HCT116 (cell line): ENCODE measurements around the gene C2orf81. TPM values are rescaled to one million over a fixed set of nuclear protein-coding genes. Genes with fewer than 3 reads are reported as not detected.

Experiments used
- ATAC-seq: fragments of 200-7000 bp; cut with Tn5 transposase; 2 replicates; pipeline ENCODE4 v1.9.1; 2020; ENCODE audit warnings: mild to moderate bottlenecking, moderate library complexity
- BruUV-seq: library from RNA; stranded (reverse); fragments of 400-500 nt; replicated peaks from 2 replicates; lab custom pipeline; 2021; lab: Mats Ljungman, UMichigan
- CTCF ChIA-PET: fragments of 300-600 bp; sonication (Branson Sonifier 250); formaldehyde crosslinking; loops from one replicate; lab custom pipeline; 2021; ENCODE audit warnings: antibody characterized with exemption; lab: Charles Lee
- POLR2A ChIA-PET: fragments of 300-600, 350-600 bp; sonication (Branson Sonifier 250); formaldehyde crosslinking; loops from one replicate; lab custom pipeline; 2021; ENCODE audit warnings: antibody characterized with exemption; lab: Charles Lee
- RAD21 ChIA-PET, 2 experiments: fragments of 300-600 bp; sonication (Branson Sonifier 250); formaldehyde crosslinking; loops; one replicate each; lab custom pipeline; 2023; ENCODE audit warnings: low total read pairs in 2 of 2; ENCODE audit not compliant: uncharacterized antibody in 2 of 2, unreplicated experiment in 2 of 2, low non-redundant PET in 1 of 2; lab: Charles Lee
- DNase-seq: peaks from one replicate; pipeline ENCODE4 v3.0.0-alpha.2; 2010; ENCODE audit warnings: low read depth, low spot score
- H2AFZ ChIP-seq: fragments of 200-600 bp; shearing (Covaris generic), sonication (generic); 2 replicates; pipeline ENCODE4 v1.6.1; 2017; ENCODE audit warnings: low read depth, mixed run types, mixed read lengths, antibody characterized with exemption, low read length; ENCODE audit not compliant: poor library complexity, severe bottlenecking
- H3K27ac ChIP-seq: 2 replicates; pipeline ENCODE4 v1.5.1; 2012; ENCODE audit warnings: low read depth, low read length
- H3K27me3 ChIP-seq: fragments of 200-600 bp; sonication (generic); 2 replicates; pipeline ENCODE4 v1.6.1; 2016; ENCODE audit warnings: mixed run types, low read length, mixed read lengths; ENCODE audit not compliant: insufficient read depth
- H3K36me3 ChIP-seq, 2 experiments: fragments of 200-500 bp in 1 of 2; fragments of 200-600 bp in 1 of 2; sonication (Bioruptor generic) in 1 of 2; sonication (generic) in 1 of 2; 2 replicates each; pipeline versions ENCODE4 v1.5.1 to v1.6.1; 2014 to 2016; ENCODE audit warnings: low read length in 2 of 2, inconsistent platforms in 1 of 2, mixed read lengths in 1 of 2, mixed run types in 1 of 2; ENCODE audit not compliant: insufficient read depth in 2 of 2, control insufficient read depth in 1 of 2
- H3K4me1 ChIP-seq, 2 experiments: fragments of 200-600 bp in 1 of 2; sonication (generic) in 1 of 2; 2 replicates each; pipeline versions ENCODE4 v1.5.1 to v1.6.1; 2012 to 2017; ENCODE audit warnings: low read length in 2 of 2, inconsistent platforms in 1 of 2, mild to moderate bottlenecking in 1 of 2, mixed read lengths in 1 of 2, mixed run types in 1 of 2, moderate library complexity in 1 of 2; ENCODE audit not compliant: insufficient read depth in 2 of 2, control insufficient read depth in 1 of 2
- H3K4me2 ChIP-seq: fragments of 200-600 bp; sonication (generic); 2 replicates; pipeline ENCODE4 v1.6.1; 2017; ENCODE audit warnings: mixed run types, low read length, mixed read lengths
- H3K4me3 ChIP-seq, 2 experiments: fragments of 200-600 bp in 1 of 2; sonication (generic) in 1 of 2; replicated peaks in 1 of 2; 2 replicates each; pipeline ENCODE4 v1.5.1; 2011 to 2016; ENCODE audit warnings: low read length in 2 of 2, control low read depth in 1 of 2, low read depth in 1 of 2, mild to moderate bottlenecking in 1 of 2, mixed read lengths in 1 of 2, mixed run types in 1 of 2
- H3K79me2 ChIP-seq: fragments of 200-600 bp; sonication (generic); 2 replicates; pipeline ENCODE4 v1.6.1; 2017; ENCODE audit warnings: mild to moderate bottlenecking, mixed run types, low read length, moderate library complexity, mixed read lengths; ENCODE audit not compliant: insufficient read depth
- H3K9ac ChIP-seq: fragments of 200-600 bp; sonication (generic); 2 replicates; pipeline ENCODE4 v1.6.1; 2016; ENCODE audit warnings: low read length, mixed read lengths
- H3K9me2 ChIP-seq: fragments of 200-600 bp; sonication (generic), shearing (Covaris generic); 2 replicates; pipeline ENCODE4 v1.6.1; 2017; ENCODE audit warnings: mixed run types, mild to moderate bottlenecking, moderate library complexity; ENCODE audit not compliant: insufficient read depth
- H3K9me3 ChIP-seq, 2 experiments: fragments of 200-500 bp in 1 of 2; fragments of 200-600 bp in 1 of 2; sonication (Bioruptor generic) in 1 of 2; sonication (generic) in 1 of 2; 2 replicates each; pipeline ENCODE4 v1.6.1; 2014 to 2017; ENCODE audit warnings: low read length in 2 of 2, mixed read lengths in 2 of 2, inconsistent platforms in 1 of 2, low read depth in 1 of 2, mild to moderate bottlenecking in 1 of 2, mixed run types in 1 of 2, moderate library complexity in 1 of 2; ENCODE audit not compliant: control insufficient read depth in 1 of 2, insufficient read depth in 1 of 2
- H4K20me1 ChIP-seq: fragments of 200-600 bp; sonication (generic), shearing (Covaris generic); 2 replicates; pipeline ENCODE4 v1.6.1; 2017; ENCODE audit warnings: mixed run types, mild to moderate bottlenecking, moderate library complexity; ENCODE audit not compliant: insufficient read depth
- CBX3 ChIP-seq: IDR thresholded peaks from 2 replicates; pipeline ENCODE4 v1.6.1; 2012; ENCODE audit warnings: low read depth
- CEBPB ChIP-seq: IDR thresholded peaks from 2 replicates; pipeline ENCODE4 v1.6.1; 2012; ENCODE audit warnings: low read depth
- EGR1 ChIP-seq: IDR thresholded peaks from 2 replicates; pipeline ENCODE4 v1.6.1; 2012; ENCODE audit warnings: low read depth
- EZH2 ChIP-seq: fragments of 200-600 bp; sonication (generic); IDR thresholded peaks from 2 replicates; pipeline ENCODE4 v1.6.1; 2017; ENCODE audit warnings: antibody characterized with exemption, mixed run types
- FOSL1 ChIP-seq: IDR thresholded peaks from 2 replicates; pipeline ENCODE4 v1.6.1; 2012; ENCODE audit warnings: low read depth
- JUND ChIP-seq: IDR thresholded peaks from 2 replicates; pipeline ENCODE4 v1.6.1; 2012
- POLR2A ChIP-seq: IDR thresholded peaks from 2 replicates; pipeline ENCODE4 v1.7.0; 2011; ENCODE audit warnings: borderline replicate concordance; ENCODE audit not compliant: insufficient read depth, insufficient read length; ENCODE audit errors: extremely low read depth
- POLR2AphosphoS5 ChIP-seq: IDR thresholded peaks from 2 replicates; pipeline ENCODE4 v1.6.1; 2011; ENCODE audit warnings: mild to moderate bottlenecking, low read depth, low read length, moderate library complexity
- SIN3A ChIP-seq: IDR thresholded peaks from 2 replicates; pipeline ENCODE4 v1.6.1; 2012; ENCODE audit warnings: low read depth
- SP1 ChIP-seq: IDR thresholded peaks from 2 replicates; pipeline ENCODE4 v1.6.1; 2012; ENCODE audit warnings: low read depth
- SRF ChIP-seq: IDR thresholded peaks from 2 replicates; pipeline ENCODE4 v1.6.1; 2012; ENCODE audit warnings: low read depth
- TCF7L2 ChIP-seq: IDR thresholded peaks from 2 replicates; pipeline ENCODE4 v1.7.0; 2011; ENCODE audit warnings: borderline replicate concordance, inconsistent platforms; ENCODE audit not compliant: insufficient read depth, insufficient read length; ENCODE audit errors: extremely low read depth
- YY1 ChIP-seq: IDR thresholded peaks from 2 replicates; pipeline ENCODE4 v1.6.1; 2011; ENCODE audit warnings: low read length, low read depth, moderate library complexity, mild to moderate bottlenecking; ENCODE audit not compliant: insufficient replicate concordance; ENCODE audit errors: extremely low read depth
- ZFX ChIP-seq: fragments of 450-650 bp; IDR thresholded peaks from 2 replicates; pipeline ENCODE4 v1.6.1; 2017
- ZNF274 ChIP-seq: fragments of 200-500 bp; sonication (Bioruptor generic); IDR thresholded peaks from 2 replicates; pipeline ENCODE4 v1.6.1; 2014; ENCODE audit warnings: mild to moderate bottlenecking, low read depth, low read length, inconsistent platforms
- intact Hi-C: fragments of 100-400 bp; cut with micrococcal nuclease; formaldehyde crosslinking; loops from 2 replicates; pipeline ENCODE4 v1.10.0; 2022
- total RNA-seq: library from RNA; stranded (reverse); gene quantifications from one replicate; pipeline ENCODE4 v1.2.1, GENCODE V29; 2021; ENCODE audit not compliant: unreplicated experiment
- TF ChIP-seq, protein P1 (sequence below): IDR thresholded peaks from 2 replicates; pipeline ENCODE4 v1.6.1; 2012
- TF ChIP-seq, protein P2 (sequence below), 3 experiments: fragments of 200-600 bp in 1 of 3; sonication (generic) in 1 of 3; IDR thresholded peaks in 2 of 3; conservative IDR thresholded peaks in 1 of 3; 2 replicates each; pipeline ENCODE4 v1.5.1; 2012 to 2017; ENCODE audit warnings: low read depth in 2 of 3, low read length in 2 of 3, antibody characterized with exemption in 1 of 3, borderline replicate concordance in 1 of 3, control low read depth in 1 of 3, mild to moderate bottlenecking in 1 of 3, mixed read lengths in 1 of 3, mixed run types in 1 of 3, moderate library complexity in 1 of 3; ENCODE audit not compliant: insufficient read depth in 1 of 3
- TF ChIP-seq, protein P3 (sequence below): IDR thresholded peaks from 2 replicates; pipeline ENCODE4 v1.6.1; 2011; ENCODE audit warnings: mild to moderate bottlenecking, low read length, moderate library complexity; ENCODE audit not compliant: insufficient replicate concordance; ENCODE audit errors: extremely low read depth
- TF ChIP-seq, protein P4 (sequence below): IDR thresholded peaks from 2 replicates; pipeline ENCODE4 v1.6.1; 2012

C2orf81 gene
- total RNA-seq, 1 experiment from 2014 or later: 6.5 TPM

DNA sequence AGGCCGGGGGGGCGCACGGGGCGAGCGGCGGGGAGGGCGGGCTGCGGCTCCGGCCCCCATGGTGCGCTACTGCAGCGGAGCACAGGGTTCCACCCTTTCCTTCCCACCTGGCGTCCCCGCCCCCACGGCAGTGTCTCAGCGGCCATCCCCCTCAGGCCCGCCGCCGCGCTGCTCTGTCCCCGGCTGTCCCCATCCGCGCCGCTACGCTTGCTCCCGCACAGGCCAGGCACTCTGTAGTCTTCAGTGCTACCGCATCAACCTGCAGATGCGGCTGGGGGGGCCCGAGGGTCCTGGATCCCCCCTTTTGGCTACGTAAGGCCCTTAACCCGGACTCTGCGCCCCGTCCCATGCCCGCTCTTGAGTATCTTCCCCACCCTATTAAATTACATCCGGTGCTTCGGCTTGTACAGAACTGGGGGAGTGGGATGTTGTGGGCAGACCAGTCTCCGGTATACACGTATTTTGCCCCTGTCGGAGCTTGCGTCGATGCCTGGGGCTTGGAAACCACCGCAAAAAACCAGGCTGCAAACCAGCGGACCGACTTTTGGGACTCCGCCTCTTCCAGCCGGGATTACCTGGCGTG lies 36.2 kb upstream of the C2orf81 start:
- Histone ChIP-seq H3K79me2 (peaks cover 11% of the 10 kb centered on the region; the same call in 1 of the 2 replicates), H3K9ac (peak overlapping the region; percentile 80)
- no peak for TF ChIP-seq FOSL1
- TF ChIP-seq CBX3: no peak
- no peak for TF ChIP-seq EZH2
- TF ChIP-seq JUND: no peak
- TF ChIP-seq ZFX: peak; percentile 27; the same call in 1 of the 2 replicates
- no peak for TF ChIP-seq SIN3A
- TF ChIP-seq, protein P1, sequence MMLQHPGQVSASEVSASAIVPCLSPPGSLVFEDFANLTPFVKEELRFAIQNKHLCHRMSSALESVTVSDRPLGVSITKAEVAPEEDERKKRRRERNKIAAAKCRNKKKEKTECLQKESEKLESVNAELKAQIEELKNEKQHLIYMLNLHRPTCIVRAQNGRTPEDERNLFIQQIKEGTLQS: no peak
- no peak for TF ChIP-seq EGR1
- no peak for TF ChIP-seq CEBPB
- TF ChIP-seq SP1: no peak
- TF ChIP-seq, protein P2, sequence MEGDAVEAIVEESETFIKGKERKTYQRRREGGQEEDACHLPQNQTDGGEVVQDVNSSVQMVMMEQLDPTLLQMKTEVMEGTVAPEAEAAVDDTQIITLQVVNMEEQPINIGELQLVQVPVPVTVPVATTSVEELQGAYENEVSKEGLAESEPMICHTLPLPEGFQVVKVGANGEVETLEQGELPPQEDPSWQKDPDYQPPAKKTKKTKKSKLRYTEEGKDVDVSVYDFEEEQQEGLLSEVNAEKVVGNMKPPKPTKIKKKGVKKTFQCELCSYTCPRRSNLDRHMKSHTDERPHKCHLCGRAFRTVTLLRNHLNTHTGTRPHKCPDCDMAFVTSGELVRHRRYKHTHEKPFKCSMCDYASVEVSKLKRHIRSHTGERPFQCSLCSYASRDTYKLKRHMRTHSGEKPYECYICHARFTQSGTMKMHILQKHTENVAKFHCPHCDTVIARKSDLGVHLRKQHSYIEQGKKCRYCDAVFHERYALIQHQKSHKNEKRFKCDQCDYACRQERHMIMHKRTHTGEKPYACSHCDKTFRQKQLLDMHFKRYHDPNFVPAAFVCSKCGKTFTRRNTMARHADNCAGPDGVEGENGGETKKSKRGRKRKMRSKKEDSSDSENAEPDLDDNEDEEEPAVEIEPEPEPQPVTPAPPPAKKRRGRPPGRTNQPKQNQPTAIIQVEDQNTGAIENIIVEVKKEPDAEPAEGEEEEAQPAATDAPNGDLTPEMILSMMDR (IDR thresholded peaks at IDR 0.05 in 2 of 3, conservative IDR thresholded peaks at IDR 0.05 in 1 of 3; ENCODE audit: borderline replicate concordance in 1 of 3, insufficient read depth in 1 of 3, low read depth in 2 of 3, low read length in 2 of 3): no peak
- no peak for TF ChIP-seq ZNF274
- peak; percentile 38 for TF ChIP-seq POLR2AphosphoS5
- TF ChIP-seq SRF: no peak
- TF ChIP-seq YY1: no peak
- no peak for TF ChIP-seq TCF7L2
- TF ChIP-seq, protein P3, sequence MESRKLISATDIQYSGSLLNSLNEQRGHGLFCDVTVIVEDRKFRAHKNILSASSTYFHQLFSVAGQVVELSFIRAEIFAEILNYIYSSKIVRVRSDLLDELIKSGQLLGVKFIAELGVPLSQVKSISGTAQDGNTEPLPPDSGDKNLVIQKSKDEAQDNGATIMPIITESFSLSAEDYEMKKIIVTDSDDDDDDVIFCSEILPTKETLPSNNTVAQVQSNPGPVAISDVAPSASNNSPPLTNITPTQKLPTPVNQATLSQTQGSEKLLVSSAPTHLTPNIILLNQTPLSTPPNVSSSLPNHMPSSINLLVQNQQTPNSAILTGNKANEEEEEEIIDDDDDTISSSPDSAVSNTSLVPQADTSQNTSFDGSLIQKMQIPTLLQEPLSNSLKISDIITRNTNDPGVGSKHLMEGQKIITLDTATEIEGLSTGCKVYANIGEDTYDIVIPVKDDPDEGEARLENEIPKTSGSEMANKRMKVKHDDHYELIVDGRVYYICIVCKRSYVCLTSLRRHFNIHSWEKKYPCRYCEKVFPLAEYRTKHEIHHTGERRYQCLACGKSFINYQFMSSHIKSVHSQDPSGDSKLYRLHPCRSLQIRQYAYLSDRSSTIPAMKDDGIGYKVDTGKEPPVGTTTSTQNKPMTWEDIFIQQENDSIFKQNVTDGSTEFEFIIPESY: no peak
- TF ChIP-seq, protein P4, sequence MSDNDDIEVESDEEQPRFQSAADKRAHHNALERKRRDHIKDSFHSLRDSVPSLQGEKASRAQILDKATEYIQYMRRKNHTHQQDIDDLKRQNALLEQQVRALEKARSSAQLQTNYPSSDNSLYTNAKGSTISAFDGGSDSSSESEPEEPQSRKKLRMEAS: no peak
- peak; percentile 19 for TF ChIP-seq POLR2A
- TF ChIP-seq, all 23 proteins: peak for 3
- H3K4me2 ChIP-seq: peak overlapping the region; percentile 74
- ATAC-seq: peak; percentile 37
- ChIA-PET POLR2A (interaction anchor here (0.7 to 2.0 kb wide), 8 partner anchors 11 to 50 kb away, joined by 3 to 21 read pairs (median 6); partner anchors contain the start of genes MRPL53, PCGF1 and TTC31), CTCF (interaction anchor here (0.7 to 1.2 kb wide), 4 partner anchors 14 to 631 kb away, joined by 3 to 6 read pairs (median 3); partner anchors contain the start of genes AUP1 and HTRA2), RAD21 (interaction anchor here in 1 of 2 experiments (0.5 kb wide), 1 partner anchor 14 kb away, joined by 3 read pairs; no protein-coding TSS in a partner anchor)
- no peaks in the 10 kb centered on the region for H4K20me1 ChIP-seq
- H3K4me3 ChIP-seq: peak overlapping the region; percentile 62 to 66
- intact Hi-C loops: loop anchor here (1.0 to 10.0 kb wide), 2 partner anchors 26 to 1223 kb away; partner anchors contain the start of genes CCT7, PRADC1 and TTC31
- no peaks in the 10 kb centered on the region for H3K27me3 ChIP-seq
- H3K27ac ChIP-seq: peak overlapping the region; percentile 89
- no peak overlapping the region for H2AFZ ChIP-seq
- no TSS peak for BruUV-seq
- no peaks in the 10 kb centered on the region for H3K9me2 ChIP-seq
- H3K4me1 ChIP-seq: peaks cover 12 to 42% of the 10 kb centered on the region in 2 experiments
- no peaks in the 10 kb centered on the region for H3K9me3 ChIP-seq
- peaks cover 3 to 12% of the 10 kb centered on the region in 2 experiments; a peak in 2 of 4 replicates for H3K36me3 ChIP-seq
- no peak for DNase-seq
